OCI-M2 (cell line): ENCODE results near the gene CUL5.
"Not testable (repeated sequence)": the region's sequence is repeated elsewhere in the genome, so short reads cannot be mapped to it uniquely, and the experiment has no call there.

Source experiments
- DNase-seq: peaks from one replicate; lab custom pipeline; 2025; ENCODE audit not compliant: unreplicated experiment; lab: John Stamatoyannopoulos, UW

Gene CUL5

DNA sequence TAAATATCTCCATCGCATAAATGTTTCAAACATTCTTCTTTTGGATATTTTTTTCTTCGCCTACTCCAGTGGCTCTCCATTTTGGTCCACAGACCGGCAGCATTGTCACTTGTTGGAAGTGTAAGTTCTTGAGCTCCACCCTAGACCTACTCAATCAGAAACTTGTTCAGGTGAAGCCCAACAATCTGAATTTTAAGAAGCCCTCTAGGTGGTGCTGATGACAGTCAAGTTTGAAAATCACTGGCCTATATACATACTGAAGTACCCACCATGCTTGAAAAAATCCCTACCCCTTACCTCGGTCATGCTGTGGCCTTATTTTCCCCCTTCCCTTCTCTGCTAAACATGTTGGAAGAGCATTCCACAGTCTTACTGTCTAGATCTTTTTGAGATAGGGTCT lies 102.4 kb downstream of the CUL5 start:
- no peak for DNase-seq

DNA sequence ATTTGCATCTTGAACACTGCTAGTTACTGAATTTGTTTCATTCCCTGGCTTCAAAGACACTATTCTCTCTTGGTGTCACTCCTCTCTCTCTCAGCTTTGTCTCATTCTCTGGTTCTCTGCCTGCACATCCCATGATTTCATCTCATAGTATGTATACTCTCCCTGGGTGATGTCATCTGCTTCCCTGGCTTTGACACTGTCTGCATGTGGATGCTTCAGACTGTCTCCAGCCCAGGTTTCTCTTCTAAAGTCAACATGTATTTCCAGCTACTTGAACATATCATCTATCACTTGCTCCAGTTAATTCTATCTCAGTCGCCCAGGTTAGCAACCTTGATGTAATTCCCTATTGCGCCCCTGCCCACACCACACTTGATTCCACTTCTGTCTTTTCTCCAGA lies 103.4 kb downstream of the CUL5 start:
- DNase-seq, result no peak

DNA sequence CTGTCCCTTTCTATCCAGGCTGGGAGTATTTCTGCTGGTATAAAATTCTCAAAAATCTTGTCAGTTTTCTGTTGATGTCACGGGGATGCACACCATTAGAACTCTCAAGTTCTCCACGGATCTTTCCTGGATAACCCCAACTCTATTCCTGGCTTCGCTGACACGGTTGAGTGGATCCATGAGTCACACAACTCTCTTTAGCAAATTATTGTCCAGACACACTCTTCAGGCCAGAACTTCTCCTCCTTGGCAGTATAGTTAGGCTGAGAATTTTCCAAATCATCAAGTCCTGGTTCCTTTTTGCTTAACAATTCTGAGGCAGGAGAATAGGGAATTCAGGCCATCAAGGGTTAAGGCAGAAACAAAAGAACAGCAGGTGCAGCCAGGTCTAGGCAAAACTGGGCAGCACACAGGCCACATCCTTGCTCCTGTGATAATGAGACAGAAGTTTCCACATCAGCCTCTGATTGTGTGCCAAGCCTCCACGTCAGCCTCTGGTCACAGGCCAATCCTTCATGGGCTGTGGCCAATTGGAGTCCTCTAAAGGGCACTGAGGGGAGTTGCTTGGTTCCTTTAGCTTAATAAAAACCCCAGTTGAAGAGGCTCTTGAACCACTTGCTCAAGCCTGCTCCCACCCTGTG lies 106.9 kb downstream of the CUL5 start:
- DNase-seq, result no peak

DNA sequence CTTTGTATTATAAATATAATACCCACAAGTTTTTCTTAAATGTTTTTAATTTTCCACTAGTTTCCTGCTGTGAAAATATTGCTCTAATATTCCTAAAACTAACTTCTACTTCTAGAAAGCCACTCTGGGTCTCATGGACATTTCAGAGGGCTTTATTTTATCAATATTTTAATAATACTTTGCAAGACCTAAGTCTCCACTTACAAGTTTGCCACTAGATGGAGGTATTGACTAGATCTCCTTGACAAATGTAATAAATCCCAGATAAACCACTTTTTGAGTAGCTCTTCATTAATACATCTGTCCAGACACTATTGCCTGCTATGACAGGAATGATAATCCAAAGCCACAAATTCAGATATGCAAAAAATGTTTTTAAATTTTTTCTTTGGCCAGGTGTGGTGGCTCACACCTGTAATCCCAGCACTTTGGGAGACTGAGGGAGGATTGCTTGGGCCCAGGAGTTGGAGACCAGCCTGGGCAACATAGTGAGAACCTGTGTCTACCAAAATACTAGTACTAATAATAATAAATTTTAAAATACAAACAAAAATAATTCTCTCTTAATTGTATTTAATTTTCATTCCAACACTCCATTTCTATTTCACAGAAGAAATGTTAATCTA lies 109.2 kb downstream of the CUL5 start:
- DNase-seq, result no peak

DNA sequence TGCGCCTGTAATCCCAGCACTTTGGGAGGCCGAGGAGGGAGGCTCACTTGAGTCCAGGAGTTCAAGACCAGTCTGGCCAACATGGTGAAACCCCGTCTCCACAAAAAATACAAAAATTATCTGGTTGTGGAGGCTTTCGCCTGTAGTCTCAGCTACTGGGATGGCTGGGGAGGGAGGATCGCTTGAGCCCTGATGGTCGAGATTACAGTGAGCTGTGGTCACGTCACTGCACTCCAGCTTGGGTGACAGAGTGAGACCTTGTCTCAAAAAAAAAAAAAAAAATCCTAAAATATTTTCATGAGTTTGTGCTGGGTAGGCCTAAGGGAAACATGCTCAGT lies 112.2 kb downstream of the CUL5 start:
- not testable (repeated sequence) for DNase-seq

DNA sequence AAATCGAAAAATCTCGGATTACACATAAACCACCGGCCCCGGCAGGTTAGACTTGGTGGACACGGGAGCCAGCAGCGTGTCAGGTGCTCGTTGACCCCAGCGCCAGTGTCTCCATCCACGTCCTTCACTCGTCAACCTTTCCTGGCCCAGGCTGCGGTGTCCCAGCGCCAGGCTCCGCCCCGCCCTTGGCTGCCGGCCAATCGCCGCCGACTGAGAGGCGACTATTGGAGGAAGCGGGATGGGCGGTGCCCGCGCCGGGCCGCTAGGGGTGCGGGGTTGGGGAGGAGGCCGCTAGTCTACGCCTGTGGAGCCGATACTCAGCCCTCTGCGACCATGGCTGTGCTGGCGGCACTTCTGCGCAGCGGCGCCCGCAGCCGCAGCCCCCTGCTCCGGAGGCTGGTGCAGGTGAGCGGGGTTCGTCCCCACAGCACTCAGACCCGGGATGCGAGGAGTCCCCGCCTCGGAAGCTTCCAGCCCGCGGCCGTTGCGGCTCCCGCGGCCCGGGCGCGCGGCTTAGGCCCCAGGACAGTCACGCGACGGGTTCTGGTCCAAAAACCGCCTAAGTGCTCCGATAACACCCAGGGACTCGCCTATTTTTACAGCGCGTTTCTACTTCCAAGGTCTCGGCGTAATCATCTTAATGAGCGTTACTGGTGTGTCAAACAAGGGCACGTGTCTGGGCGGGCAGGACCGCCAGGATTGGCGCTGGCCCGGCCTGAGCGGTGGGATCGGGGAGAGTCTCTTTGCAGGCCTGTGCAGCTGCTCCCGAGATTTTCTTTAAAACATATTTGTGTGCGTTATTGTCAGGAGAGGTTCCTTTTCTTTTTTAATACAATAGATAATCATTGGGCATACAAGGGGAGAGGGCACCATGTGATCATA lies 112.8 kb downstream of the CUL5 start, which contains the start of gene ACAT1:
Gene ACAT1, plus strand, starts transcription at position 294 of the 882 bp plus-strand sequence. Its CDS starts 40 bp downstream, at position 334.
- peak; percentile 56 for DNase-seq

DNA sequence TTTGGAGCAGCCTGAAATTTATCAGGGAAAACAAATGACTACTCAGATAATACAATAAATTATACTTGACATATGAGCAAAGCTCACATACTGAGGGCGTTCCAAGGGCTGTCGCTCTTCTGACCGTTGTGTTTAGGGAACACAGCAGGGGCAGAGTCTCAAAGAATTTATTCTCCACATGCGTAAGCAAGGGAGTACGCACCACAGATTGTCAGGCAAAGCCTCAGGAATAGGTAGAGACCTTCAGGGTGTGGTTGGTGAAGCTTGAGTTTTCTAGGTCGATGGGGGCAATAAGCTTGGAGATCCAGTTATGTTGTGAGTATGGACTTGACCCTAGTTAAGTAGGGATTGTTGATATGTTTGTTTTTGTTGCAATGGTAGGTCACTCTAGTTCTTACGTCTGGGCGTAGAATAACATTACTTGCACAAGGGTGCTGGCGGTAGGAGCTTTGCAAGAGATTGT lies 113.5 kb downstream of the CUL5 start:
- no peak for DNase-seq

DNA sequence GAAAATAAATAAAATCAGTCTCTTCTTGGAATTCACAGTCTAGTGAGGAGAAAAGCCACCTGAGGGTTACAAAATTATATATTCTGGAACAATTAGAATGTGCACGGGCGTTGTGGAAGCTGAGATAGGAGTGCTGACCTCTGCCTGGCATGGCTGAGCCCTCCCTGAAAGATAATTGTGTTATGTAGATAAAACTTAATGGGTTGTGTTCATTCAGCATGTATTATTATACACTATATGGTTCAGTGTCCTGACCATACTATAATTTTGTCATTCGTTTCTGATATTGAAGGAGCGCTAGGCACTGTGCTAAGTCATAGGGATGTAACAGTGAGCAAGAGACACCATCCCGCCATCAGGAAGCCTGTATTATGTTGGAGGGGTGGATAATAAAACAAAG lies 116.4 kb downstream of the CUL5 start:
- no peak for DNase-seq

DNA sequence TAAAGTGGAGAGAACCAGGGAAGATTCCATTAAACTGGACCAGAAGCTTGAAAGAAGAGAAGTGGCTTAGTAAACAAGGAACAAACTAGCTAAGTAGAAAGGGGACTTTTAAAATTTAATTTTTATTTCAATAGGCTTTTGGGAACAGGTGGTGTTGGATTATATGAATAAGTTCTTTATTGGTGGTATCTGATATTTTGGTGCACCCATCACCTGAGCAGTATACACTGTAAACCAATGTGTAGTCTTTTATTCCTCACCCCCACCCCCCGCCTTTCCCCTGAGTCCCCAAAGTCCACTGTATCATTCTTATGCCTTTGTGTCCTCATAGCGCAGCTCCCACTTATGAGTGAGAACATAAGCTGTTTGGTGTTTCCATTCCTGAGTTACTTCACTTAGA lies 120.1 kb downstream of the CUL5 start:
- no peak for DNase-seq

DNA sequence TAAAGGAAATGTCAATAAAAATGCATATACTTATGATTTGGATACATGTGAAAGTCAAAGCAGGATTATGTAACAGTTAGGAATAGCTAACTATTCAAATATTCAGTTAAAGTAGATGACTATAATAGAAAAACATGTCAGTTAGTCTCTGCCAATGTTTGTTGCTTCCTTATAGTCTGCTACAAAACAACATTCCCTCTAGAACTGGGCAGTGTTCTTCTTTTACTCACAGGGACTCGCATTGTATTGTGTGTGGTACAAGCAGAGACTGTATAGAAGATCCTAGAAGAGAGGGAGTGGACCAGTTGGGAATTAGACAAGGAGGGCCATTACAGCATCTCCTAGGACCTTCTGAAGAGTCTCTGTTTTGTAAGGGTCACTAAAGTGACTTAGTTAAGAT lies 123.3 kb downstream of the CUL5 start:
- no peak for DNase-seq

DNA sequence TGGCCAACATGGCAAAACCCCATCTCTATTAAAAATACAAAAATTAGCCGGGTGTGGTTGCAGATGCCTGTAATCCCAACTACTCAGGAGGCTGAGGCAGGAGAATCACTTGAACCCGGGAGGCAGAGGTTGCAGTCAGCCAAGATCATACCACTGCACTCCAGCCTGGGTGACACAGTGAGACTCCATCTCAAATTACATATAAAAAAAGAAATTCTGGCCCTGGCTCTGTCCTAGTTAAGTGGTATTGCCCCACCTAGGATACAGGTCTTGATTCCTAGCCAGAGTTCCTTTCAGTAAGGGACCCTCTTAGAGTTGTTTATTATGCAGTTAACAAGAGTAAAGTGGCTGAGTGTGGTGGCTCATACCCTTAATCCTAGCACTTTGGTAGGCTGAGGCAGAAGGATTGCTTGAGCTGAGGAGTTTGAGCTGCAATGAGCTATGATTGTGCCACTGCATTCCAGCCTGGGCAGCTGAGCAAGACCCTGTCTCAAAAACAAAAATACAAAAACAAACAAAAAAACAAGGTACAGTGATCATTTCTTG lies 124.4 kb downstream of the CUL5 start:
- DNase-seq, result not testable (repeated sequence)

DNA sequence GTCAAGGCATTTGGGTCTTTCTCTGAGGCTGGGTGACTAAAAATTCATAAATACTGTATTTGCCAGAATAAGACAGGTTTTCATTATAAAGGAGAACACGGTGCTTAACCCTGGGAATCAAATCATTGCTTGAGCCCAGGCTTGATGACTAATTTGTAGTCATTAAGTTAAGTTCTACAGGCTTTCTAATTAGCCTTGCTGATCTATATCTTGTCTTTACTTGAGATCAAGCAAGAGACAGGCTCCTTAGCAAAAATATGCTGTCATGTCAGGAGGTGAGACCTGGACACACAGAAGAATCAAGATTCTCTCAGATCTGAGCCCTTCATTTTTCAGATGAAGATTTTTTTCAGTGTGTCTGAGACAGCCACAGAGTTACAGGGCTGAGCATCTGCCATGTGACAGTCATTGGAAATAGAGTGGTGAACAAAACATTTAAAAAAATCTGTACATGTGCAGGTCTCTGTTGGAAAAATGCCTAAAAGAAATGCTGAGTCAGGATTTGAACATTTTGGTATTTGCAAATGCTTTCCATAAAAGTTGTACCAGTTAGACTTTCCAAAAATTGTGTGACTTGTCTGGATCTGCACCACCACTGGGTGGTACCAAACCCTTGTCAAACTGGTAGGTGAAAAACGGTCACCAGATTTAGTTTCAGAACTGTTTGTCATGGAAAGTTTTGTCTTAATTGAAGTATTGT lies 127.3 kb downstream of the CUL5 start:
- DNase-seq, result no peak

DNA sequence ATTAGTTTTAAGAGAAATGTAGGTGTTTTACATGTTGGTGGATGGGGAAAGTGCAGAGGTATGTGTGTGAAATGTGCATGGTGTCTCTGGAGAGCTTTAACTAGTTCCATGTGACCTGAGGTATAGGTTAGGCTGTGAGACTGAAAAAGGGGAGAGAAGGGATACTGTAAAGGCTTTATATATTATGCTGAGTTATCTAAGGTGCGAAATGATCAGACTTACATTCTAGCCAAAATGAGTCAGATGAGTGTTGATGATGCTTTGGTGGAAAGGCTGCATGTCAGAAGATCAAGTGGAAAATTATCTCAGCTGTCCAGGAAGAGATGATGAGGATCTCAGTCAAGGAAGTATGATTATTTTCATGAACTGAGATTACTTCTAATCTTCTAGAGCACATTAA lies 128.5 kb downstream of the CUL5 start:
- DNase-seq, result no peak

DNA sequence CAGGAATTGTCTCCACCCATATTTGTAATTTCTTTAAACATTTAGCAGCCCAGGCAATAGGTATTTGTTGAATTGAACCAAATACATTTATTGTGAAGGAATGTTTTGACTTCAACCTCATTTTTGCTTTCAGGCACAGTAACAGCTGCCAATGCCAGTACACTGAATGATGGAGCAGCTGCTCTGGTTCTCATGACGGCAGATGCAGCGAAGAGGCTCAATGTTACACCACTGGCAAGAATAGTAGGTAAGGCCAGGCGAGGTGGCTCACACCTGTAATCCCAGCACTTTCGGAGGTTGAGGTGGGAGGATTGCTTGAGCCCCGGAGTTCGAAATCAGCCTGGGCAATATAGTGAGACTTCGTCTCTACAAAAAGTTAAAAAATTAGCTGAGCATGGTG lies 133.6 kb downstream of the CUL5 start:
- no peak for DNase-seq

DNA sequence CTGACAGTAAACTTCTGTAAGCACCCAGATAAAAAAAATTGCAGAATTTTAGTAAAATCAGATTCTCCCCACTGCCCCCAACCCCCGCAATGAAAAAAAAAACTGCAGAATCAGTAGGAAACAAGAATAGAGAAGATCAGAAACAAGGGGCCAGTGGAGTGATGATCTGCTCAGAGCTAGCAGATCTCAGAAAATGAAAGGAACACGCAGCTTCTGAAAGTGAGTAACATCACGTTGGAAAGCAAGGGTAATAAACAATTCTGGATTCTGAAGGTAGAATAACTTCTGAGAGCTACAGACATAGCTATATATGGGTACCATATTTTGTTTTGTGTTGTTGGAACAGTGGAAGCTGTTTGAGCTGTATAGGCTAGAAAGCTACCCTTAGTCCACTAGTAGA lies 135.9 kb downstream of the CUL5 start:
- no peak for DNase-seq

DNA sequence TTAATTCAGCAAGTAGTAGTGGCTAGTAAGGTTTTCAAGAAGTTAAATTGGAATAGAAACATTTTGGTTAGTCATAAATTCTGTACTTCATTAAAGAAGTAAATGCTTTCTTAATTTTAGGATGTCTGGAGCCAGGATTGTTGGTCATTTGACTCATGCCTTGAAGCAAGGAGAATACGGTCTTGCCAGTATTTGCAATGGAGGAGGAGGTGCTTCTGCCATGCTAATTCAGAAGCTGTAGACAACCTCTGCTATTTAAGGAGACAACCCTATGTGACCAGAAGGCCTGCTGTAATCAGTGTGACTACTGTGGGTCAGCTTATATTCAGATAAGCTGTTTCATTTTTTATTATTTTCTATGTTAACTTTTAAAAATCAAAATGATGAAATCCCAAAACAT lies 138.5 kb downstream of the CUL5 start:
- no peak for DNase-seq

DNA sequence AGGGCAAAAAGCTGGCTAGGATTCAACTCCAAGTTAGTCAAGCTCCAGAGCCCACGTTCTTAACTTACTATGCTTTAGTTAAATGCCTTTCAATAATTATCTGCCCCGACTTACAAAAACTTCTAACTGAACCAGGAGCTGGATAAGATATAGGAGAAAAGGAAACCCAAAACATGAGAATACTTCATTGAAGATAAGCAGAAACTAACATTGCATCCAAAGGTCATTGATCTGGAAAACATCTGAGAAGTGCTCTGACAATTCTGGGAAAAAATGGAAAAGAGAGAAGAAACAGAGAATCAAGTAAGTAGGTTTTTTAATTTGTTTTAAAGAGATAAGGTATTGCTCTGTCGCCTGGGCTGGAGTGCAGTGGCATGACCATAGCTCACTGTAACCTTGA lies 139.9 kb downstream of the CUL5 start:
- DNase-seq, result no peak

DNA sequence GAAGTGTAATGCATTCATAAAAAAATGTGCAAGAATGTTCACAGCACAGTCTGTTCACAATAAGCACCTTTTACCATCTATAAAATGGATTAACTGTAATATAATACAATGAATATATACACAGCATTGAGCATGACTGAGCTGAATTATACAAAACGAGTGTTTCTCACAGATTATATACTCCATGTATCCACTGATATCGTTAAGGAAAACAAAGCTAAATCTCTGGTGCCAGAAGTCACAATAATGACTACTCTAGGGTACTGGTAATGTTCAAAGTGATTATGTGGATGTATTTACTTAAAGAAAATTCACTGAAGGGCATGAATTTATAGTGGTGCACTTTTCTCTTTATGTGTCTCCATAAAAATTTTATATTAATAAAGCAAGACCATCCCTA lies 145.9 kb downstream of the CUL5 start:
- no peak for DNase-seq
